ENCODE data around the gene CYFIP1. TPM values are rescaled to one million over a fixed set of nuclear protein-coding genes. Genes with fewer than 3 reads are reported as not detected.

CYFIP1 gene
- total RNA-seq, 2 donors from 2014 or later = 134 to 139 TPM

GRCh38 chr15:22872936-22873701 lies 107.0 kb downstream of the CYFIP1 start:
- Histone ChIP-seq H3K4me3 (ENCODE audit: low read length) (no peak overlapping the region), H3K9ac (ENCODE audit: extremely low read depth, low read length, poor library complexity, severe bottlenecking) (no peak overlapping the region), H3K4me1 (ENCODE audit: control insufficient read depth, insufficient read depth, low read length) (no peaks in the 10 kb centered on the region), H3K27me3 (ENCODE audit: control insufficient read depth, insufficient read depth, low read length, poor library complexity, severe bottlenecking) (no peaks in the 10 kb centered on the region), H3K36me3 (ENCODE audit: control insufficient read depth, insufficient read depth, low read length) (peaks cover 92% of the 10 kb centered on the region), H3K9me3 (ENCODE audit: control insufficient read depth, low read length) (peaks cover 11% of the 10 kb centered on the region), H3K27ac (ENCODE audit: low read depth, low read length) (peak overlapping the region; percentile 9)
- peaks cover 4% of the 10 kb centered on the region for H3K4me1 Mint-ChIP-seq
- H3K27ac Mint-ChIP-seq = peak overlapping the region; percentile 87
- WGBS, 2 experiments (ENCODE audit: insufficient coverage in 1 of 2, insufficient read length in 1 of 2) = 77 to 84% methylated on average over 9 to 17 of the region's 17 CpGs
- no peaks in the 10 kb centered on the region for H3K27me3 Mint-ChIP-seq (ENCODE audit: insufficient read depth)
- H3K9me3 Mint-ChIP-seq = no peaks in the 10 kb centered on the region
- peaks cover 86% of the 10 kb centered on the region for H3K36me3 Mint-ChIP-seq (ENCODE audit: low read depth)
- no peak for TF ChIP-seq CTCF (conservative IDR thresholded peaks at IDR 0.05)
- peak; percentile 76 for DNase-seq
- H3K4me3 Mint-ChIP-seq = no peak overlapping the region

- peaks cover 87% of the 10 kb centered on the region for H3K36me3 Mint-ChIP-seq (ENCODE audit: low read depth)
- H3K9me3 Mint-ChIP-seq = no peaks in the 10 kb centered on the region
- H3K4me1 Mint-ChIP-seq = peaks cover 4% of the 10 kb centered on the region
- peaks cover 92% of the 10 kb centered on the region for H3K36me3 ChIP-seq (ENCODE audit: control insufficient read depth, insufficient read depth, low read length)
- WGBS, 2 experiments (ENCODE audit: insufficient coverage in 1 of 2, insufficient read length in 1 of 2) = 91 to 100% methylated on average over 3 to 6 of the region's 6 CpGs
- H3K27me3 Mint-ChIP-seq (ENCODE audit: insufficient read depth) = no peaks in the 10 kb centered on the region
- DNase-seq = no peak
- no peak overlapping the region for H3K4me3 ChIP-seq (ENCODE audit: low read length)
- H3K4me3 Mint-ChIP-seq = no peak overlapping the region
- TF ChIP-seq CTCF (conservative IDR thresholded peaks at IDR 0.05) = no peak
- H3K9ac ChIP-seq (ENCODE audit: extremely low read depth, low read length, poor library complexity, severe bottlenecking) = no peak overlapping the region
- H3K27ac Mint-ChIP-seq = peak overlapping the region; percentile 48
- no peak overlapping the region for H3K27ac ChIP-seq (ENCODE audit: low read depth, low read length)
- peaks cover 5% of the 10 kb centered on the region for H3K9me3 ChIP-seq (ENCODE audit: control insufficient read depth, low read length)
- H3K4me1 ChIP-seq (ENCODE audit: control insufficient read depth, insufficient read depth, low read length) = no peaks in the 10 kb centered on the region
- H3K27me3 ChIP-seq (ENCODE audit: control insufficient read depth, insufficient read depth, low read length, poor library complexity, severe bottlenecking) = no peaks in the 10 kb centered on the region
These were observed 108.6 kb downstream of the CYFIP1 start for GRCh38 chr15:22871481-22872086.

GRCh38 chr15:22870865-22871264 lies 109.3 kb downstream of the CYFIP1 start:
- no peak overlapping the region for H3K27ac ChIP-seq (ENCODE audit: low read depth, low read length)
- Mint-ChIP-seq H3K4me1 (peaks cover 4% of the 10 kb centered on the region), H3K36me3 (ENCODE audit: low read depth) (peaks cover 87% of the 10 kb centered on the region), H3K4me3 (no peak overlapping the region), H3K27me3 (ENCODE audit: insufficient read depth) (no peaks in the 10 kb centered on the region), H3K27ac (no peak overlapping the region), H3K9me3 (no peaks in the 10 kb centered on the region)
- 90 to 93% methylated on average over 9 to 11 of the region's 11 CpGs for WGBS, 2 experiments (ENCODE audit: insufficient coverage in 1 of 2, insufficient read length in 1 of 2)
- DNase-seq = no peak
- no peaks in the 10 kb centered on the region for H3K27me3 ChIP-seq (ENCODE audit: control insufficient read depth, insufficient read depth, low read length, poor library complexity, severe bottlenecking)
- H3K9ac ChIP-seq (ENCODE audit: extremely low read depth, low read length, poor library complexity, severe bottlenecking) = no peak overlapping the region
- peaks cover 94% of the 10 kb centered on the region for H3K36me3 ChIP-seq (ENCODE audit: control insufficient read depth, insufficient read depth, low read length)
- H3K4me1 ChIP-seq (ENCODE audit: control insufficient read depth, insufficient read depth, low read length) = no peaks in the 10 kb centered on the region
- TF ChIP-seq CTCF (conservative IDR thresholded peaks at IDR 0.05) = no peak
- peaks cover 5% of the 10 kb centered on the region for H3K9me3 ChIP-seq (ENCODE audit: control insufficient read depth, low read length)
- H3K4me3 ChIP-seq (ENCODE audit: low read length) = no peak overlapping the region
